DND-41 (cell line): Measurements from ENCODE around the gene NSUN5.
"Not testable (repeated sequence)": the region's sequence is repeated elsewhere in the genome, so short reads cannot be mapped to it uniquely, and the experiment has no call there.

ENCODE experiments used
- EZH2 ChIP-seq: IDR thresholded peaks from 3 replicates; pipeline ENCODE4 v1.6.1; 2012; ENCODE audit warnings: borderline replicate concordance, low read depth, mild to moderate bottlenecking, moderate library complexity, low read length, inconsistent platforms; ENCODE audit not compliant: severe bottlenecking
- TF ChIP-seq, protein P1 (sequence below): IDR thresholded peaks from 2 replicates; pipeline ENCODE4 v1.5.1; 2012; ENCODE audit warnings: borderline replicate concordance, low read length, moderate library complexity, mild to moderate bottlenecking; ENCODE audit not compliant: poor library complexity, severe bottlenecking; ENCODE audit errors: extremely low read depth

DNA sequence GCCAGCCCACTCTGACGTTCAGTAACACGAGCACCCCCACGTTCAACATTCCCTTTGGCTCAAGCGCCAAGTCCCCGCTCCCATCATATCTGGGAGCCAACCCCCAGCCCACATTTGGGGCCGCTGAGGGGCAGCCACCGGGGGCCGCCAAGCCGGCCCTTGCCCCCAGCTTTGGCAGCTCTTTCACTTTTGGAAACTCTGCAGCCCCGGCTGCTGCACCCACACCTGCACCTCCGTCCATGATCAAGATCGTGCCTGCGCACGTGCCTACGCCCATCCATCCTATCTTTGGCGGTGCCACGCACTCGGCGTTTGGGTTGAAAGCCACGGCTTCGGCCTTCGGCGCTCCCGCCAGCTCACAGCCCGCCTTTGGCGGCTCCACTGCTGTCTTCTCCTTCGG lies 10.9 kb downstream of the NSUN5 start:
- TF ChIP-seq, protein P1, sequence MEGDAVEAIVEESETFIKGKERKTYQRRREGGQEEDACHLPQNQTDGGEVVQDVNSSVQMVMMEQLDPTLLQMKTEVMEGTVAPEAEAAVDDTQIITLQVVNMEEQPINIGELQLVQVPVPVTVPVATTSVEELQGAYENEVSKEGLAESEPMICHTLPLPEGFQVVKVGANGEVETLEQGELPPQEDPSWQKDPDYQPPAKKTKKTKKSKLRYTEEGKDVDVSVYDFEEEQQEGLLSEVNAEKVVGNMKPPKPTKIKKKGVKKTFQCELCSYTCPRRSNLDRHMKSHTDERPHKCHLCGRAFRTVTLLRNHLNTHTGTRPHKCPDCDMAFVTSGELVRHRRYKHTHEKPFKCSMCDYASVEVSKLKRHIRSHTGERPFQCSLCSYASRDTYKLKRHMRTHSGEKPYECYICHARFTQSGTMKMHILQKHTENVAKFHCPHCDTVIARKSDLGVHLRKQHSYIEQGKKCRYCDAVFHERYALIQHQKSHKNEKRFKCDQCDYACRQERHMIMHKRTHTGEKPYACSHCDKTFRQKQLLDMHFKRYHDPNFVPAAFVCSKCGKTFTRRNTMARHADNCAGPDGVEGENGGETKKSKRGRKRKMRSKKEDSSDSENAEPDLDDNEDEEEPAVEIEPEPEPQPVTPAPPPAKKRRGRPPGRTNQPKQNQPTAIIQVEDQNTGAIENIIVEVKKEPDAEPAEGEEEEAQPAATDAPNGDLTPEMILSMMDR: not testable (repeated sequence)
- not testable (repeated sequence) for TF ChIP-seq EZH2
